Medulla oblongata (tissue), 1 donor: ENCODE data around the gene CHRNA3.

Experiments used
- DNase-seq: peaks from one replicate; pipeline ENCODE4 v3.0.0-alpha.2; 2015; ENCODE audit errors: extremely low spot score

Gene CHRNA3

DNA sequence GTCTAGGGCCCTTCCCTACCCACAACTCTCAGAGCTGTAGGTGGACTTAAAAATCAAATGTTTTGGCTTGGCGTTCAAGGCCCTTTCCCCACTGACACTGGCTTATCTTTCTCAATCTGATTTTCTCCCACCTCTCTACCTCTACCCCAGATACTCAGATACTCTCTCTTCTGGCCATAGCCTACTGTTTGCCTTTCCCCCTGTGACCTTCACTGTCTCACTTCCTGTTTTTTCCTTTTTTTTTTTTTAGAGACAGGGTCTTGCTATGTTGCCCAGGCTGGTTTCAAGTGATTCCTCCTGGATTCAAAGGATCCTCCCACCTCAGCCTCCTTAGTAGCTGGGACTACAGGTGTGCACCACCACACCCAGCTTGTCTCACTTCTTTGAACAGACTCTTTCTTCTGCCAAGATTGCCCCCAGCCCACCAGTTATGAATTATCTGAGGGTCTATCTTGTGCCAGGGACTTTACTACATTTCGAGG, 15.6 kb upstream of the CHRNA3 start:
- DNase-seq = no peak

DNA sequence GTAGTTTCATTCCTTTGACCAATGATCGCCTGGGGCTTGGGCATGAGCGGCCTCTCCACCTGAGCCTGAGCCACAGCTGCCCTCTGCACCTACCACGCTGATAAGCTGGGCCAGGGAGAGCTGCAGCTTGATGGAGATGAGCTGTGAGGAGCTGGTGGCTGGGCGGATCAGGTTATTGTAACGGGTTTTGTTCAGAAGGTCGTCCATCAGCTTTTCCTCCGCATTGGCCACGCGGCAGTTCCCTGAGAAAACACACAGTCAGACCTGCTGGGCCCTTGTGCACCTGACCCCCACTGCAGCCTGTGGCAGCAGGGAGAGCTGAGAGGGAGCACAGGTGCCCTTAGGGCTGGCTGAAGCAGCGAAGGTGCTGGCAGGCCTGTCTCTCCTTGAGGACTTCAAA, 14.6 kb upstream of the CHRNA3 start:
- DNase-seq = no peak

DNA sequence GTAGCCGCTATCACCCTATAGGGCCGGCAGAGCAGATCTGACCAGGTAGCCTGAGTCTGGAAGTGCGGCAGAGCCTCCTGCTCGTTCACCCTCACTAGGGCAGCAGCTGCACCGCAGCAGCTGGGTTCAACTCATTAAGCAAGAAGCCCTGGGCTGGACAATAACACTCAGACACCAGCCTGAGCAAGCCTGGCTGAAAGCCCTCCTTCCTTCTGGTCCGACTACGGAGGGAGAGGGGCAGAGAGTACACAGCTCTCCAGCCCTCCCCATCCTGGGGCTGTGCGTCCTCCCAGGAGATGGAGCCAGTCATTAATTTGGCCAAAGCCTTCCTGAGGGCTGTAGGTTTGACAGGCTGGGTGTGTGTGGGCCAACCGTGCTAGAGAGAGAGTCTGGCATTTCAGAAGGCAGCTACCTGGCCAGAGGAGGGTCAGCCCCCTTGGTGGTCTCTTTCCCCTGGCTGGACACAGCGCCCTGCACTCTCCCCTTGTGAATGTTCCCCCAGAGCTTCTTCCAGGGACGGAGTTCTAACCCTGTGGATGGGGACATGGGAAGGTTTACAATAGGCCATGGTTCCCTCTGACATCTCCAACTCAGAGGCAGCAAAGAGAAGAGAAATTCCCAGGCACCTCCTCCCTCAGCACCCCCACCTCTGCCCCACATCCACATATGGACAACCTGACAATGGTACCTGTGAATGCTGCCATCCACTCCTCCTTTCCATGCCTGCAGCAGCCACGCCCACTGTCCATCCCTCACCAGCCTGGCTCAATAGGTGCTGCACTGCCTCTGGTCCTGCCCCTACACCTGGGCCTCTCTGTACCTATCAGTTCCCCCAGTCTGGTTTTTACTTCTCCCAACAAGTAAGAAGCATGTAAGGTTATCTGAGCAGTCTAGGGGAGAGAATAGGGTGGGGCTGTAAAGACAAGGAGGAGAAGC, 13.7 kb upstream of the CHRNA3 start:
- DNase-seq = no peak

DNA sequence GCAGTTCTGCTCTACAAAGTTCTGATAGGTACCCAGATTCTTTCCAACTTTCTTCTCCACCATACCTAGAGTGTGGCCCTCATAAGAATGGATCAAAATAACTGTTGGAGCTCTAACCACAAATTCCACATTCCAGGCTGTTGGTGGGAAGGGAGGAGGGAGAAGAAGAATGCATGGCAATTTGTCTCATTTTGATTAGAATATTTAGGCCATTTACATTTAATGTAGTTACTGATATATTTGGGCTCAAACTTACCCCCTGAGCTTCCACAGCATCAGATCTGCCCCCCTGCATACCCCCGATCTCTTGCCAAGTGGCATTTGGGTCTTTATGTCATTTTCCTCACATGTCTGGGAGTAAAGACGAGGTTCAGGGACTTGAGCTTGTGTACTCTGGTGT, 12.6 kb upstream of the CHRNA3 start:
- no peak for DNase-seq

DNA sequence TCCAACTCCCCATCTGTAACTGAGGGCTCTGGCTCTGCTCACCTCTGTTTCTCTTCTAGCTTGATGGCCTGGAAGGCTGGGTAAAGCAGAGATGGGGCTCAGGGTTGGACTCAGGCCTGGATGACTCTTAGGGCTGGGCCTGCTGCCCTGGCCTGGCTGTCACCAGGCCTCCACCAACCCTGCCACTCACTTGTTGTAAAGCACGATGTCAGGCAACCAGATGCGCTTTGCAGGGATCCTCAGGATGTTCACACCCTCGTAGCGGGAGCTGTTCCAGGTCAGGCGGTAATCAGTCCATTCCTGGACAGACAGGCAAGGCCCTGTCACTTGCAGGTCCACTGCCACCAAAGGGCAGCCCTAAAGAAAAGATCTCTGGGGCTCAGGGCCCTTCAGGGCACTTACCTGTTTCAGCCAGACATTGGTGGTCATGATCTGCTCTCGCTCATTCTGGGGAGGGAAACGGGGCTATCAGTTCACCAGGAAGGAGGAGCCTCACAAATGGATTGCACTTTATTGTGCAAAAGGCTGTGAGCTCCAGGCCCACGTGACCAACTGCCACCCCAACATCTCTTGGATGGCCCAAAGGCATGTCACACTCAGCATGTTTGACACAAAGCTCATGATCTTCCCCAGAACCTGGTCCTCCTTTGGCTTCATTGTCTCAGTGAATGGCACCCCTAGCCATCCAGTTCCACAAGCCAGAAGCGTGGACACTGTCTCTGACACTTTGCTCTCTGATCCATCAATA, 10.3 kb upstream of the CHRNA3 start:
- DNase-seq = no peak

DNA sequence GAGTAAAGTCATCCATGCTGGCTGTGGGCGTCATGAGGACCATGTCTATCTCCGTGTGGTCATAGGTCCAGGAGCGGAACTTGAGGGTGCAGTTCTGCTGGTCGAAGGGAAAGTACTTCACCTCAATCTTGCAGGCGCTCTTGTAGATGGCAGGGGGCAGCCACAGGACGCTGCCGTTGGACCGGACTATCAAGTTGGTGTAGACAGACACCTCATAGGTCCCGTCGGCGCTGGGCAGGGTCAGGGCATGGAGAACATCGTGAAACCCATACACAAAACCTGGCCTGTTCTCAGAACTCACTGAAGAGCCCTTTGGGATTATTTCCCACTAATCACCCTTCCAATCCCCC, 8.9 kb upstream of the CHRNA3 start:
- no peak for DNase-seq

DNA sequence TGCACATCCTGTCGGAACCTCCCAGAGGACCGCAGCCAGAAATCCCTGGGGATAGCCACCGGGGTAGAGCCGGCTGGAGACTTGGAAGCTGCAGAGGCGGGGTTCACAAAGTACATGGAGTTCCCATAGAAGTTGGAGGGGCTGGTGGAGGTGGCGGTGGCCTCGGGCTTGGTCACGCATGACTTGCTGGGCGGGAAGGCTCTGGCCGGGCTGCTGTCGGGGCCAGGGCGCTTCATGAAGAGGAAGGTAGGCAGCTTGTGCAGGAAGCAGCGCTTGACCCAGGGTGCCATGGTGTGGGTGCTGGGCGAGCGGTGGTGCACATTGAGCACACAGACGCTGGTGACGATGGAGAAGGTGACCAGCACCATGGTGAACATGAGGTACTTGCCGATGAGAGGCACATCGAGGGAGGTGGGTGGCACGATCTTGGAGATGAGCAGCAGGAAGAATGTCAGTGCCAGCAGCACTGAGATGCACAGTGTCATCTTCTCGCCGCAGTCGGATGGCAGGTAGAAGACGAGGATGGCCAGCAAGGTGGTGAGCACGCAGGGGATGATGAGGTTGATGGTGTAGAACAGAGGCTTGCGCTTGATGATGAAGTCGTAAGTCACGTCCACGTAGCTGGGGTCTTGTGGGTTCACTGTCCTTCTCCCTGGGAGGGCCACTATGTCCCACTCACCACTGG, 8.4 kb upstream of the CHRNA3 start:
- DNase-seq = no peak

DNA sequence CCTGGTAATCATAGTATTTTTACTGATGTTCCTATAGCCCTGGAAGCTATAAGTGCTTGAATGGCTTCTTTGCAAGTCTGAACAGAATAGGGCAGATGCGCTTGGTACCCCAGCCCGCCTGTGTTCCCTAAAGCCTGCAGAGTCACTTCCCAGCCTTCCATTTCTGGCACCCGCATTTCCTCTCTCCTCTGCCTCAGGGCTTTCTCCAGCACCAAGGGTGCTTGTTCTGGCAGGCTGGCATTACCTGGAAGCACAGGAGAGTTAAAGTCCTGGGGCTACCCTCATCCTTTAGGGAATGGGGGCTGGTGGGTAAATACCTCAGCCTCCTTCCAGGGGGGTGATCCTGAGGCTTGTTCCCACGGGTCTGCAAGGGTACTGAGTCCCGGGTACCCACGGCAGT, 7.4 kb upstream of the CHRNA3 start:
- DNase-seq = no peak

DNA sequence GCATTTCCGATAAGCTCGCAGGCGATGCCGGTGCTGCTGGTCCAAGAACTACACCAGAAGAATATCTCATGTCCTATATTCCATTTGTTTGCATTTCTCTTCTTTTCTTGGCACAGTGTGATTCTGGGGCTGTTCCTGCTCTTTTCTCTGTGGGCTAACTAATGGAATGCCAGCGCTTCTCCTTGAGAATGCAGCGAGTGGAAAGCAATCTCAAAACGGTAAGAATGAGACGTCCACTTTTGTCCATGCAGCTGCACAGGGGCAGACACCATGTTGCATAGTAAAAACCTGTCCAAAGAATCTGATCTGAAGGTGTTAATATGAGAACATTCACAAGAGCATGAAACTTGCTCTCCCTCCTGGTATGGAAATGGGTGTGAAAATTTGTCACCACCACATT, 6.6 kb upstream of the CHRNA3 start:
- DNase-seq = no peak

DNA sequence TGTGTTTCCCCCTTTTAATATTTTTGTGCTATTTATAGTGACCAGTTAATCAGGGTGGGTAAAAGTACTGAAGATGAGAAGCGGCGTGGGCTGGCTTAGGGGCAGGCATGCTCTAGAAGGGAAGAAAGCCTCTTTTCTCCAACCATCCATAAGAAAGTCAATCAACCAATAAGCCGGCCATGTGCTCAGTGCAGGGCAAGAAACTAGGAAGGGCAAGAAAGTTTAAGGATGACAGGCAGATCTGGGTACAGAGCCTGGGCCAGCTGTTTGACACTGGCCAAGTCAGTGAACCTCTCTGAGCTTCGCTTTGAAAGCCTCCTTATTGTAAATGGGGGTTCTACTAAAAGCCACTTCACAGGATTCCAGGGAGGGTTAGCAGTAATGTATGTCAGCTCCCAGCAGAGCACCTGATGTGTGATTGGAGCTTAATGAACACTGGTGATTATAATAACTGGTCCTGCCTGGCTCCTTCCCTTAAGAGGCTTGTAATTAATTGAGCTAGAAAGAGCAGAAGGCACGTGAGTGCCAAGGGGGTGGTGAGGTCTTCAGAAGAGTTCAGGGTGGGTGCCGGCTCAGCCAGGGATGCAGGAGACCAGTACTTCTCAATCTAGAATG, 5.7 kb upstream of the CHRNA3 start:
- no peak for DNase-seq

DNA sequence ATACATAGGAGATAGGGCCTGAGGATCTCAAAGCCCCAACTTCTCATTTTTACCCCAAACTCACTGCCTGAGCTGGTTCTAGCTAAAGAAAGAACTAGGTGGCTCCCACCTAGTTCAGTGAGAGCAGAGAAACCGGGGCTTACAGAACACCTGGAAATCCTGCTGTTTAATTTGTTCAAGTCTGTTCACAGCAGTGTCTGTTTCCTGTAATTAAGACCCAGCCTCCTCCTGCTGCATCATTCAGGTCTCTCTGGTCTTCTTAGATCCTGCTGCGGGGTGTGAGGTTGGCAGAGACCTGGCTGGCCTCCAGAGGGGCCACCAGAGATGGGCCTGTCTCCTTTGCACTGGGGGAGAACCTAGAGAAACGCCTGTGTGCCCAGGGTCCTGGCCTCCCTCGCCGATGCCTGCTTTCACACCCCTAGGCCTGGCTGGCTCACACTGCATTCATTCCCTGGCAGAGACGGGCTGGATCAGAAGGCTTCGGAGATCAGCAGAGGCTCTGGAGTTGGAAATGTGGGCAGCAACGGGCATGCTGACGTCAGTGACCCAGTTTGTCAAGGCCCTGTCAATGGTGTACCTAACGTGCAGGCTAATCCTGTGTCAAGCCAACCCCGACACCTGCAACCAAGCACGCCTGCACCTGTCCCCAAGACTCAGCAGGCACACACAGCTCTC, 4.9 kb upstream of the CHRNA3 start:
- no peak for DNase-seq

DNA sequence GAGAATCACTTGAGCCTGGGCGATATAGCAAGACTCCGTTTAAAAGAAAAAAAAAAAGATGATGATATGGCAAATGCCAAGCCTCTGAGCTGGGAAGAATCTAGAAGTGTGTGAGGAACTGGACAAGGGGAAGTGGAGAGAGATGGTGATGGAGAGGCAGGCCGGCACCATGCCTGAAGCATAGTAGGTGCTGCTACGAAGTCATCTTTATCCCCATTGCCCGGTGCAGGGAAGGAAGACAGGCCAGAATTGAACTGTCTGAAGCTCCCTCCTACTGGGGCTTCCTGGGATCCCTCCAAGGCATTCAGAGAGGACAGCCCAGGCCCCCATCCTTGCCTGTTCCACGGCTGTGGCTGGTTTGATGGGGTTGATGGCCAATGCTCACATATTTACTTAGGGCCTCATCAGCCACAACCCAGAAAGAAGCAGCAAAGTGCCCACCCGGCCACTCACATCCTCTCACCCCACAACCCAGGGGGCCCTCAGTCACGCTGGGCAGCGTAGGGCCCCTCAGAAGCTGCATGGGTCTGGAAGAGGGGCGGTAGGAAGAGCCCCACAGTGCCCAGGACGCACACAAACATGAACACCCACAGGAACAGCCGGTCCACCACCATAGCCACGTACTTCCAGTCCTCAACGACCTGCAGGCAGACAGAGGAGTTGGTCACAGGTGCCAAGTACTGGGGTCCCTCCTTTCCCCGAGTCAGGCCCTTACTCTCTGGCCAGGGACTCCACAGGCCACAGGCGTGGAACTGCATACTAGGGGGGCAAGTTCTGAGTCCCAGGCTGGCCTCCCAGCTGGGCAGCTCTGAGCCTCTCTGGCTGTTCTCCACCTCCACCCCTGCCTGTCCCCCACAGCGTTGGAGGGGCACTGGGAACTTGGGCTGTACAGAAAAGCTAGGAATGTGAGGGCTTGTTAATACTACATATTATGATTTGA, 4.1 kb upstream of the CHRNA3 start:
- no peak for DNase-seq

DNA sequence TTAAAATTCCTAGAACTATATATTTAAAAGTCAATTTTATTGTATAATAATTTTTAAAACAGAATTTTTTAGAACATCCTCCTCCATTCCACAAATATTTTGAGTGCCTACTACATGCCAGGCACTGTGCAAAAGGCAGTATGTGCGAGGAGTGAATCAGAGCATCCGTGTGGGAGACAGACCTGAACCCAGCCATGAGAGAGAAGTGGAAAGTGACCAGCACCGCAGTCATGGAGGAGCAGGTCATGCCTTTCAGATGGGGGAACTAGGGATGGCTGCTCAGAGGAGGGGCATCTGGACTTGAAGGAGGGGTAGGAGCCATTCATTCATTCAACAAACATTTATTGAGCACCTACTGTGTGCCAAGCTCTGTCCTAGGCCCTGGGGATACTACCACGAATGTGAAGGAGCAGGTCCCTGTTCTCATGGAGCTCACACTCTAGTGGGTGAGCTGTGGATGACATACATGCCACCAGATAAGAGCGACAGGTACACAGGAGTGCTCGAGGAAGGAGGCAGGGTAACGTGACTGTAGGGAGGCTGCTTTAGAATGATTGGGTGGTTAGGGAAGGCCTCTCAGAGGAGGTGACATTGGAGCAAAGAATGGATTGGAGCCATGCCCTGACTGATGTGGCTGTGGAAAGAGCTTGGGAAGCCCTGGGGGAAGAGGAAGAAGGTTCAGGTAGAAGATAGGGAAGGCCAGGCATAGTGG, 3.1 kb upstream of the CHRNA3 start:
- DNase-seq = no peak

DNA sequence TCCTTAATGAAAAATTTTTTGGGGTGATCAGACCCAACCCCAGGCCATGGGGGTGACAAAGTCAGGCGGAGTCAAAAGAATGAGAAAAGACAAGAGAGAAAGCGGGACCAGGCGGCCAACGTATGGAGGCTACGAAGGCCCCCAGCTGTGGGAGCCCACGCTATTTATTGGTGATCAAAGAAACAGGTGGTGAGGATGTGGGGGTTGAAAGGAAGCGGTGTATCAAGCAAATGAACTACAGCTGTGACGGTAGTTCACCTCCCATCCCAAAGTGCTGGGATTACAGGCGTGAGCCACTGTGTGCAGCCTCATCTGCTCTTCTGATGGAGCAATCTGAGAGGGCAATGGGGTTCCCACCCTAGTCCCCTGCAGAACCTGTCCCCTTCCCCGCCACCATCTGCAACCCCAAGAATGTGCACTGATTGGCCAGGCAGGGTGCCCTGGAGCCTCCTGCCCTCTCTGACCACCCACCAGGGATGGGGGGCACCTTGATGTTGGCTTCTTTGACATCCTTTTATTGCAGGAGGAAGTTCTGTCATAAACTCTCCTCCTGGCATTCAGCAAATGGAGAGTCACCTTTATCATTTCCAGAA, 1.1 kb upstream of the CHRNA3 start:
- DNase-seq = no peak

DNA sequence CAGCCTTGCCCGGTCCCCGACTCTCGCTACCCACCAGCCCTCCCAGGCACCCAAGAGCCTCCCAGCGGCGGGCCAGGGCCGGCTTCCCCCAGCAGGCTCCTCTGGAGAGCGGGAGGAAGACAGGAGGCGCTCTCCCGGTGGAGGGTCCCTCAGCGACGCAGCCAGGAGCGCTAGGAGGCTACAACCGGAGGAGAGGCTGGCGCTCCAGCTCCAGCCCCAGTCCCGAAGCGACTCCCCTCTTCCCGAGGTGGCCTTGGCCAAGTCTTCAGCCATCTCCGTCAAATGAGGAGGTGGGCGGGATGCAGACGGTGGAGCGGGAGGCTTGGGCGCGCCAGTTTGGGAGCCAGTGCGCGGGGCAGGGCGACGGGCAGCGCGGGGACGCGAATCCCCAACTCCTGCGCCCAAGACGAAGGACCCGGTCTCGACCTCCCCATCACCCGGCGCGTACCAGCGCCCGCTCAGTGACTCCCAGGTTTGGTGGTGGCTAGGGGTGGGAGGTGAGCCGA, 722 bp downstream of the CHRNA3 start:
- DNase-seq = no peak

DNA sequence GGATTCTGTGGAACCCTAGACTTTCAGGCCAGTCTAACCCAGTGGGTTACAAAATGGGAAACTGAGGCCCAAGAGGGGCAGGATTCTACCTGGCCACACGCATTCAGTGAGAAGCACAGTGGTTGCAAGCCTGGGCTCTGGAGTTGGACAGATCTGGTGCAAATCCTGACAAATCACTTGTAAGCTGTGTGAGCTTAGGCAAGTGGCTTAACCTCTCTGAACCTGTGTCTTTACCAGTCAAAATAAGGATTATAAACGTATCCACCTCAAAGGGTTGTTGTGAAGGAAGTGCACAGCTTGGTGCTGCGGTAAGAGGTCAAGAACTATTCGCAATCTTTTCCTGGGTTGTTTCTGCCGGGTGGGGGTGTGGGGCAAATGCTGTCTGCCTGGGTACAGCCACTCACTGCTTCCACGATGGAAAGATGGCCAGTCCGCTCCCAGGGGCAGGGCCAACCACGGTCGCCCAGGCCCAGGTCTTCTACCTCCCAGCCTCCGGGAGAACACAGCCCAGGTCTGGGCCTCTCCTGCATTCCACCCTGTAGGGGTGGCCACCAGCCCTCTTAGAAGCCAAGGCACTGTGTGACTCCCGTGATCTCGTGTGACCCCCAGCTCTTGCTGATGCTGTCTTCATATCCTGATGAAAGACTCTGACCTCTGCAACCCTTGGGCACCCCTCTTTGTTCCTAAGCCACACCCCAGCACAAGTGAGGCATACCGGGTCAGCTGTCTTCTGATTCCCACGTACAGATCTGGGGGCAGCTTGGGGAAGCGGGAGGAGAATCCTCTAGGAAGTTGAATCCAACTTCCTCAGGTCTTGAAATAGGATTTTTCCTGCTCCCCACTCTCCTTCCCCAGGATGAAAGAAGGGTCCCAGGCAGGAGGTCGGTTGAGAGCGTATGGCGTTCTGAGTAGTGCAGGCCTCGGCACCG, 1.5 kb downstream of the CHRNA3 start:
- DNase-seq = no peak

DNA sequence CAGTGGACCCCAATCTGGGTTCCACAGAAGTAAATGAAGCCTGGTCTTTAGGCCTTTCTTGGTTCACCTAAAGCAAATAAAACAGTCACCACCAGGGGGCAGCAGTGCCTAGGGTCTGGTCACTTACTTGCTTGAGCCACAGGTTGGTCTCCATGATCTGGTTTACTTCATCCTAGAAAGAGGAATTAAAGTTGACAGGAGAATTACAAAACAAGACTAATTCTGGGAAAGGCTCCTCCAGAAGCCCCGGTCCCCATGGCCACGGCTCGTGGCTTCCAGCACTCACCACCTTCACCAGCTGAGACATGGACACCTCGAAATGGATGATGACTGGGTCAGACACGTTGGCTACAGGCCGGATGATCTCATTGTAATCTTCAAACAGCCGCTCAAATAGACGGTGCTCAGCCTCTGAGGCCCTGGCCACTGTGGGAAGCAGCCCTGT, 2.3 kb downstream of the CHRNA3 start:
- DNase-seq = peak; percentile 91

DNA sequence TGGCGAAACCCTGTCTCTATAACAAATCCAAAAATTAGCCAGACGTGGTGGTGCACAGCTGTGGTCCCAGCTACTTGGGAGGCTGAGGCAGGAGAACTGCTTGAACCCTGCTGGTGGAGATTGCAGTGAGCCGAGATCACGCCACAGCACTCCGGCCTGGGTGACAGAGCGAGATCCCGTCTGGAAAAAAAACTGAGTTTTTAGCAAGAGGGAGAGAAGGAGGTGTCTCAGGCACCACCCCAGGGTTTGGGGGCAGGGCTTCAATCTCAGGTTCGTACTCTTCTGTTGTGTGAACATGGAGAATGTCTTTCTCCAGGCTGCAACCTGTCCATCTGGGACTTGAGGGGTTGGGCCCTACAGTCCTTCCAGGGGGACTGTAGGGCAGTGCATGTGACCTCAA, 2.7 kb downstream of the CHRNA3 start:
- no peak for DNase-seq
